ENCODE results near the gene BTRC. TPM values are rescaled to one million over a fixed set of nuclear protein-coding genes. Genes with fewer than 3 reads are reported as not detected.

BTRC gene
- polyA plus RNA-seq, 12 donors = 18.7 to 39.8 (median 29.1) TPM; not detected in 1

GRCh38 chr10:101441541-101442455 lies 87.8 kb downstream of the BTRC start:
- DNase-seq = peak; percentile 43

- no peak for DNase-seq
Measured at GRCh38 chr10:101442456-101442800, 88.5 kb downstream of the BTRC start.

GRCh38 chr10:101444058-101444898 lies 90.3 kb downstream of the BTRC start:
- DNase-seq = no peak

- DNase-seq = no peak
Measured at GRCh38 chr10:101446071-101446470, 92.1 kb downstream of the BTRC start.

- DNase-seq = no peak
Measured at GRCh38 chr10:101446947-101447346, 93.0 kb downstream of the BTRC start.

- DNase-seq = no peak
Measured at GRCh38 chr10:101447477-101447876, 93.5 kb downstream of the BTRC start.

- no peak for DNase-seq
Measured at GRCh38 chr10:101450277-101451080, 96.5 kb downstream of the BTRC start.

GRCh38 chr10:101451261-101451660 lies 97.3 kb downstream of the BTRC start:
- no peak for DNase-seq

- DNase-seq = no peak
Measured at GRCh38 chr10:101451667-101452069, 97.7 kb downstream of the BTRC start.

- DNase-seq = no peak
Measured at GRCh38 chr10:101452176-101452575, 98.2 kb downstream of the BTRC start.

GRCh38 chr10:101452593-101452992 lies 98.6 kb downstream of the BTRC start:
- no peak for DNase-seq

GRCh38 chr10:101453318-101453717 lies 99.4 kb downstream of the BTRC start:
- no peak for DNase-seq

GRCh38 chr10:101453791-101454718 lies 100.1 kb downstream of the BTRC start:
- DNase-seq = no peak

GRCh38 chr10:101458869-101459268 lies 104.9 kb downstream of the BTRC start:
- DNase-seq = no peak

GRCh38 chr10:101464082-101464481 lies 110.1 kb downstream of the BTRC start:
- DNase-seq = no peak

- DNase-seq = no peak
Measured at GRCh38 chr10:101464599-101464998, 110.6 kb downstream of the BTRC start.

- no peak for DNase-seq
Measured at GRCh38 chr10:101466016-101466912, 112.3 kb downstream of the BTRC start.

- DNase-seq = peak; percentile 31
Measured at GRCh38 chr10:101467286-101467770, 113.4 kb downstream of the BTRC start.

- no peak for DNase-seq
Measured at GRCh38 chr10:101468159-101468558, 114.2 kb downstream of the BTRC start.

GRCh38 chr10:101476383-101476782 lies 122.4 kb downstream of the BTRC start:
- no peak for DNase-seq

Measured in muscle of arm (tissue), 12 donors.